Fibroblast of gingiva (primary cell): ENCODE results near the gene SIRT1.
A peak's percentile ranks its signal among the peaks of the same experiment; 100 is the strongest.
"Not testable (repeated sequence)": the region's sequence is repeated elsewhere in the genome, so short reads cannot be mapped to it uniquely, and the experiment has no call there.

Experiments used
- DNase-seq: peaks from one replicate; pipeline ENCODE4 v3.0.0-alpha.2; 2011; ENCODE audit warnings: low read depth

The SIRT1 gene

DNA sequence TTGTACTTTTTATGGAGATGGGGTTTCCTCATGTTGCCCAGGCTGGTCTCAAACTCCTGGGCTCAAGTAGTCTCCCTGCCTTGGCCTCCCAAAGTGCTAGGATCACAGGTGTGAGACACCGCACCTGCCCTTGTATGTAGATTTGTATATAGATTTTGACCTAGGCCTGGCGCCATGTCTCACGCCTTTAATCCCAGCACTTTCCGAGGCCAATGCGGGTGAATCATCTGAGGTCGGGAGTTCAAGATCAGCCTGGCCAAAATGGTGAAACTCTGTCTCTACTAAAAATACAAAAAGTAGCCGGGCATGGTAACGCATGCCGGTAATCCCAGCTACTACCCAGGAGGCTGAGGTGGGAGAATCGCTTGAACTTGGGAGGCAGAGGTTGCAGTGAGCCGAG lies 7.0 kb upstream of the SIRT1 start:
- DNase-seq: not testable (repeated sequence)

DNA sequence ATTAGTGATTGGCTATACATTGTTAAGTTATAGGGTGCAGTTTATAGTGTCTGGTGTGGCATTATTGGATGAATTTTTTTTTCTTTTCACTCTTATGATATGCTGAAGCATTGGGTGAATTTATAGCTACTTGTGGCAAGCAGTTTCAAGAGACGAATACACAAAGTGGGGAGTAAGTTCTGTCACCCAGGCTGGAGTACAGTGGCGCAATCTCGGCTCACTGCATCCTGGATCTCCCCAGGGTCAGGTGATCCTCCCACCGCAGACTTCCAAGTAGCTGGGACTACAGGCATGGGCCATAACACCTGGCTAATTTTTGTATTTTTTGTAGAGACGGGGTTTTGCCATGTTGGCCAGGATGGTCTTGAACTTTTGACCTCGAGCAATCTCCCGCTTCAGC lies 6.3 kb upstream of the SIRT1 start:
- no peak for DNase-seq

DNA sequence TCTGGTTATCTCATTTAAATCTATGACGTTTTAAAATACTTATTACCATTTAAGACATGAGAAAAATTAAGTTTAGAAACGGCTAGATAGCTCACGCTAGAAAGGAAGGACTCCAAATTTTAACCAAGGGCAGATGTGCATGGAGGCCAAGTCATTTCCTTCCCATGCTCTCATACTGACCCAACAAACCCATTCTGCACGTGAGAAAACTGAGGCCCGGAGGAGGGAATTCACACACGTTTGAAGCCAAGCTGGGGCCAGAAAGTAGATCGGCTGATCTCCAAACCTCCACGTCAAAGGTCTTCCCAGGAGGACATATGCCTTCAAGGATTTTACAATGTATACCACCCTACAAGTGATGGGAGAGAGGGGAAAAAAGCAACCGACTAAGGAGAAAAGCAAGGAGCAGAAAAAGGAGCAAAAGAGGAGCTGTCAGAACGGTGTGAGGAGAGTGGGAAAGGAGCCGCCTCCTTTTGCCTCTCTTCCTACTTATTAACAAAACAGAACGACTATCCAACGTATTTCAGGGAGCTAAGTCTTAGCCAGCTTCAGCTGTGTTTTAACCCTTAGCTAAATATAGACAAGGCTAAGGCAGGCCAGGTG lies 645 bp upstream of the SIRT1 start:
- DNase-seq: peak; percentile 3

DNA sequence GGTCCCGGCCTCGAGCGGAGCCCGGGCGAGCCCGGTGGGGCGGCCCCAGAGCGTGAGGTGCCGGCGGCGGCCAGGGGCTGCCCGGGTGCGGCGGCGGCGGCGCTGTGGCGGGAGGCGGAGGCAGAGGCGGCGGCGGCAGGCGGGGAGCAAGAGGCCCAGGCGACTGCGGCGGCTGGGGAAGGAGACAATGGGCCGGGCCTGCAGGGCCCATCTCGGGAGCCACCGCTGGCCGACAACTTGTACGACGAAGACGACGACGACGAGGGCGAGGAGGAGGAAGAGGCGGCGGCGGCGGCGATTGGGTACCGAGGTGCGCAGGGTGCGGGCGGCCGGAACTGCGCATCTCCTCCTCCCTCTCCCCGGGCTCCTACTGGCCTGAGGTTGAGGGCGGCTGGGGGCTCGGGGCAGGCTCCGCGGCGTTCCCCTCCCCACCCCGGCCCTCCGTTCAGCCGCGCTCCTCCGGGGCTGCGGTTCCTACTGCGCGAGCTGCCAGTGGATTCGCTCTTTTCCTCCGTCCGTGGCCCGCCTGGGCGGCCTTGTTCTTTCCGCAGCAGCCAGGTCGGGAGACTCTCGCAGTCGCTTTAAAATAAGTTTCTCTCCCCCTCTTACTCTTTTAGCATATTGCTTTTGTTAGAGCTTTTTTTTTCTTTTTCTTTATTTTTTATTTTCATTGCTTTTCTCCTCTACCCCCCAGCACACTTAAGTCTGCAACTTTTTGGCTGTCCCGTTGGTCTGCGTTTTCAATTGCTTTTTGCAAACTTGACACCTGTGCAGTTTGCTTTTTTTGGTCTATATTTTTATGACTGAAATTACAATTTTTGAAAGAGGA lies 600 bp downstream of the SIRT1 start:
- DNase-seq: peak; percentile 85

DNA sequence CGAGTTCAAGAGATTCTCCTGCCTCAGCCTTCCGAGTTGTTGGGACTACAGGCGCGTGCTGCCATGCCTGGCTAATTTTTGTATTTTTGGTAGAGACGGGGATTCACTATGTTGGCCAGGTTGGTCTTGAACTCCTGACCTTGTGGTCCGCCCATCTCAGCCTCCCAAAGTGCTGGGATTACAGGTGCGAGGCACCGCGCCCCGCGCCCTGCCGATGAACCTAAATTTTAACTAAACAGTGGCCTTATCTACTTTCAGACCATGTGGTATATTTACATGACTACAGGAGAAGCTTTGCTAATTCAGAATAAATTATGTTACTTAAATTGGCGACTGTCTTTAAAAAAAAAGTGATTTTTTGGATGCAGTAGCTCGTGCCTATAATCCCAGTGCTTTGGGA lies 9.2 kb downstream of the SIRT1 start:
- DNase-seq: no peak

DNA sequence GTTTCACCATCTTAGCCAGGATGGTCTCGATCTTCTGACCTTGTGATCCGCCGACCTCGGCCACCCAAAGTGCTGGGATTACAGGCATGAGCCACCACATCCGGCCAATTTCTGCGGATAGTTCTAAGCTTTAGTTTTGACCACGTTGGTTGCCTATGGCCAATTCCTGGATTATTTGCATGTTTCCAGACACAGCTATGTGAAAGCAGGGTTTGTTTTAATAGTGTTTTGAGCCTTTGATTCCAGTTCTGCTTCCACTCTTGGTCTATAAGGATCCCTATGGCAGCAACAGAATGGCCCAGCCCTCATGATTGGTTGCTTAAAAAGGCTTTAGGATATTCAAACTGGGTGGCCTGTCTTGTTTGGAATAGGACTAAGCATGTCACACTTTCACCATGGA lies 19.1 kb downstream of the SIRT1 start:
- no peak for DNase-seq

DNA sequence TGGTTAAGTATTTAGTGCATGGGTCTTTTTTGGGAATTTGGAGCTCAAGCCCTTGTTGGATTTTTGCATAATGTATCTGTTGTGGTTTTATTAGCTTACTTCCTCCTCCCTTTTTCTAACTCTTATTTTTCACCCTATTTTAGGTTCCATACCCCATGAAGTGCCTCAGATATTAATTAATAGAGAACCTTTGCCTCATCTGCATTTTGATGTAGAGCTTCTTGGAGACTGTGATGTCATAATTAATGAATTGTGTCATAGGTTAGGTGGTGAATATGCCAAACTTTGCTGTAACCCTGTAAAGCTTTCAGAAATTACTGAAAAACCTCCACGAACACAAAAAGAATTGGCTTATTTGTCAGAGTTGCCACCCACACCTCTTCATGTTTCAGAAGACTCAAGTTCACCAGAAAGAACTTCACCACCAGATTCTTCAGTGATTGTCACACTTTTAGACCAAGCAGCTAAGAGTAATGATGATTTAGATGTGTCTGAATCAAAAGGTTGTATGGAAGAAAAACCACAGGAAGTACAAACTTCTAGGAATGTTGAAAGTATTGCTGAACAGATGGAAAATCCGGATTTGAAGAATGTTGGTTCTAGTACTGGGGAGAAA lies 28.0 kb downstream of the SIRT1 start:
- DNase-seq: no peak

DNA sequence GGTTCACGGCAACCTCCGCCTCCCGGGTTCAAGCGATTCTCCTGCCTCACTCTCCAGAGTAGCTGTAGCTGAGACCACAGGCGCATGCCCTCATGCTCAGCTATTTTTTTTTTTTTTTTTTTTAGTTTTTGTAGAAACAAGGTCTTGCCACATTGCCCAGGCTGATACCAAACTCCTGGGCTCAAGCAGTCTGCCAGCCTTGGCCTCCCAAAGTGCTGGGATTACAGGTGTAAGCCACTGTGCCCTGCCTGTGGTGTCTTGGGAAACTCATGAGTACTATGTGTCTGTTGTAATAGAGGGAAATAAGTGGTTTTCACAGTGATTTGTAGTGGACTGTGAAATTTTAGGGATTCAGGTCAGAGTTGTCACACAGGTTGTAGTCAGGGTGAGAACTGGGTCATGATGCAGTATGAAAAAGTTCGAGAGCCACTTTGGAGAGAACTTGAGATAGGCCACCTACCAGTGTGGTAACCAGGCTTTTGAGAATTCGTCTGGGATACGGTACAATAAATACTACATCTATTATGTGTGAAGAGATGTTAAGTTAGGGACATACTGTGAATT lies 30.4 kb downstream of the SIRT1 start:
- DNase-seq: no peak

DNA sequence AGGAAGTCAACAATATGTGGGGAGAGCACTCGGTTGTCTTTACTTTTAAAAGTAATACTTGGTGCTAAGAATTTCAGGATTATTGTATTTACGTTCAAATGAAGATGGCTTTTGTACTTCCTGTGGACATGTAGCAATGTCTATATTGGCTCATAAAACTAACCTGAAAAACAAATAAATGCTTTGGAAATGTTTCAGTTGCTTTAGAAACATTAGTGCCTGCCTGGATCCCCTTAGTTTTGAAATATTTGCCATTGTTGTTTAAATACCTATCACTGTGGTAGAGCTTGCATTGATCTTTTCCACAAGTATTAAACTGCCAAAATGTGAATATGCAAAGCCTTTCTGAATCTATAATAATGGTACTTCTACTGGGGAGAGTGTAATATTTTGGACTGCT lies 32.7 kb downstream of the SIRT1 start:
- no peak for DNase-seq

DNA sequence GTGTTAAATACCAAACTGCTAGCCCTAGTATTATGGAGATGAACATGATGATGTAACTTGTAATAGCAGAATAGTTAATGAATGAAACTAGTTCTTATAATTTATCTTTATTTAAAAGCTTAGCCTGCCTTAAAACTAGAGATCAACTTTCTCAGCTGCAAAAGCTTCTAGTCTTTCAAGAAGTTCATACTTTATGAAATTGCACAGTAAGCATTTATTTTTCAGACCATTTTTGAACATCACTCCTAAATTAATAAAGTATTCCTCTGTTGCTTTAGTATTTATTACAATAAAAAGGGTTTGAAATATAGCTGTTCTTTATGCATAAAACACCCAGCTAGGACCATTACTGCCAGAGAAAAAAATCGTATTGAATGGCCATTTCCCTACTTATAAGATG lies 33.2 kb downstream of the SIRT1 start:
- DNase-seq: no peak

DNA sequence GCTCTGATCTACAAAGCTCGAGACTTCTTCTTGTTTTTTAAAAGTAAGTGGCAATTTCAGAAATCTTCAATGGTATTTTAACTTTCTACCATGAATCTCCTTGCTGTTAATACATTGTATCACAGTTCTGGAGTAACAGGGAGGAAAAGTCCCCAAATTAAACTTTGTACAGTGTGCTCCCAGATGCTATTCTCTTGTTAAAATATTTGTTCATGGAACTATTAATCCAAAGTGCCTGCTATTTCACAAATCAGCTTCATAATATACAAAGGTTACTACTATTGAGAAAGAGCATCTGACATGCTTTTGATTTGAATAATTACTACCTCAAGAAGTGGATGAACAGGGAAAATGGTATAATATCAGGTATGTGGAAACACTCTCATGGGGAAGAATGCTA lies 36.6 kb downstream of the SIRT1 start:
- no peak for DNase-seq

DNA sequence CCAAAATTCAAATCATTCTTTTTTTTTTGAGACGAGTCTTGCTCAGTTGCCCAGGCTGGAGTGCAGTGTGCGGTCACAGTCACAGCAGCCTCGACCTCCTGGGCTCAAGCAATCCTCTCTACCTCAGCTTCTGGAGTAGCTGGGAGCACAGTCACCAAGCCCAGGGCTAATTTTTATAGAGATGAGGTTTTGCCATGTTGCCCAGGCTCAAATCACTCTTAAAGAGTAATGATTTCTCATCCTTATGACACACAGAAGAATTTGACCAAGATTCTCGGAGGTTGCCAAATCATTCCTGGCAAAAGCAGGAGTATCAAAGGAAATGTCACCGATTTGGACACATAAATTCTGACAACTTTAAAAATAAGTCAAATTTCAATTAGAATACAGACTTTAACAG lies 39.1 kb downstream of the SIRT1 start:
- peak; percentile 57 for DNase-seq

DNA sequence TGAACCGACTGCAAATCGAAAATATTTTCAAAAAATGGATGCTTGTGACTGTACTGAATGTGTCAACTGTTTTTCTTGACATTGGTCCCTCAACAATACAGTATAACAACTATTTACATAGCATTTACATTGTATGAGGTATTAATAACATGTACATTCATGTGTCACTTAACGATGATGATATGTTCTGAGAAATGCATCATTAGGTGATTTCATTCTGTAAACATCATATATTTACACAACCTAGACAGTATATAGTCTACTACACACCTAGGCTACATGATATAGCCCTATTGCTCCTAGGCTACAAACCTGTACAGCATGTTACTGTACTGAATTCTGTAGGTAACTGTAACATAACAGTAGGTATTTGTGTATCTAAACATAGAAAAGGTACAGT lies 39.7 kb downstream of the SIRT1 start:
- no peak for DNase-seq

DNA sequence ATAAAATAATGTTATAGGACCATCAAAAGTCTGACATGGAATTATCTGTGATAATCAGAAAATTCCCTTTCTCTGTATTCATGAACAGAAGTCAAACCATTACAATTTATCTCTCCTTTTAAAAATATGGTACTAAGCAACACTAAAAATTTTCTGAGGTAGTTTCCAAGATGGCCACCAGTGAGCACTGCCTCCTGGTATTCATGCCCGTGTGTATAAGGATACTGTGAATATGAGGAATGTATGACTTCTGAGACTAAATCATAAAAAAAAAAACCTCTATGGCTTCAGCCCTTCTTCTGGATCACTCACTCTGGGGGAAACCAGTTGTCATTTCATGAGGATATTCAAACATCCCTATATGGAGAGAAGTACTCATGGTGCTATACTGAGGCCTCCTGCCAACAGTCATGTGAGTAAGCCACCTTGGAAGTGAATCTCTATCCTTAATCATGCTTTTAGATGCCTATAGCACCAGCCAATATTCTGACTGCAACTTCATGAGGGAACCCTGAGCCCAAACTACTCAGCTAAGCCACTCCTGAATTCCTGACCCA lies 41.1 kb downstream of the SIRT1 start:
- DNase-seq: peak; percentile 10

DNA sequence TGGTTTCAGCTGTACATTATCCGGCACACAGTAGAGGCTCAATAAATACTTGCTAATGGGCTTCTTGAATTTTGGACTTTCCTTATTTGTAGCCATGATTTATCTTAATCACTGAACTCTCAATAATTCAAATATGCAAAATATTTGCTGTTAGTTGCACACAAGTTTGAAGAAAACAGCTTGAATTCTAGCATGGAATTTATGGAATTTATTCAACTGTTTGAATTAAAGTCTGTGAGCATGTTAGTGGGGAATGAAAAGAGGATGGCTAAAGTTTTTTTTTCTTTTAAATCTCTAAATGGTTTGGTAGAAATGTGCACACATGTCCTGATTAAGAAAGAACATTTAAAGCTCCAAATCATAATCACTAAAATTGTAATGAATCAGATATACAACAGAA lies 42.5 kb downstream of the SIRT1 start:
- DNase-seq: no peak

DNA sequence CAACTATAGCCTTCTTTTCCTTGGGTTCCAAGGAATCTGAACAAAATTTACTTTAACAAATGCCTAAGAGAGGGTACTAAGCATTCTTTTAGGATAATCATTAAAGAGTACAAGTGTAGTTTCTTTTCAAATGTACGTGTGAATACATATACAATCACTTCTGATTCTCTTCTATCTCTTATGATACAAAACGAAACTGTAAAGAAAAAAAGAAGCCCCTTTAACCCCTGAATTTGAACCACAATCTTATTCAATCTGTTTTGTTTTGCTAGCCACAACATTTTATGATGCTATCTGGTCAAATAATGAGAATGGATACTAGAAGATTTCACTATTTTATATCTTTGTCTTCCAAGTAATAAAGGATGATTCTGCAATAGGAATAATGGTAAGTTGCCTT lies 48.7 kb downstream of the SIRT1 start:
- DNase-seq: no peak

DNA sequence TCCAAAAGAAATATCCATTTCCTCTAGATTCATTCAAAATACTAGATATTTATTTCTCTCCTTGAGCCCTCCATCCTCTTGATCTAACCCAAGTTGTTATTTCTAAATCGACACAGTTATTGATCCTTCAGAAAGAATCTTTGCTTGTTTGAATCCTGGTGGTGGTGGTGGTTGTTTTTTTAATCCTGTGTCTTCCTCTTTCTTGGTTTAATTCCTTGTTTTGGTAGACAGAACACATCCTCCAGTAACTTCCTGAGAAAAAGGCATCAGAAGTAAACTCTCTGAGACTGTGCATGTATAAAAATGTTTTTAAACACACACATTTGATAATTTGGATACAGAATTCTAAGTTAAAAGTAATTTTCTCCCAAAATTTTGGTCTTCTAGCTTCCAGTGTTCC lies 49.9 kb downstream of the SIRT1 start:
- DNase-seq: no peak

DNA sequence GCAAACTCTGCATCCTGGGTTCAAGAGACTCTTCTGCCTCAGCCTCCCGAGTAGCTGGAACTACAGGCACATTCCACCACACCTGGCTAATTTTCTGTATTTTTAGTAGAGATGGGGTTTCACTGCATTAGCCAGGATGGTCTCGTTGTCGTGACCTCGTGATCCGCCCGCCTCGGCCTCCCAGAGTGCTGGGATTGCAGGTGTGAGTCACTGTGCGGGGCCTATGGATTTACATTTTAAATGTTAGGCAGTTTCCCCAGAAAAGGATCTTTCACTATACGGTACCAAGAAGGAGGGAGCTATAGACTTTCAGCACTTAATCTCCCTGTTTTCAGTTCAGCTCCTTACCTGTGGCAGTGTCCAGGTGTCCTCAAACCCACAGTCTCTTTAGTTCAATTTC lies 50.8 kb downstream of the SIRT1 start:
- DNase-seq: no peak

DNA sequence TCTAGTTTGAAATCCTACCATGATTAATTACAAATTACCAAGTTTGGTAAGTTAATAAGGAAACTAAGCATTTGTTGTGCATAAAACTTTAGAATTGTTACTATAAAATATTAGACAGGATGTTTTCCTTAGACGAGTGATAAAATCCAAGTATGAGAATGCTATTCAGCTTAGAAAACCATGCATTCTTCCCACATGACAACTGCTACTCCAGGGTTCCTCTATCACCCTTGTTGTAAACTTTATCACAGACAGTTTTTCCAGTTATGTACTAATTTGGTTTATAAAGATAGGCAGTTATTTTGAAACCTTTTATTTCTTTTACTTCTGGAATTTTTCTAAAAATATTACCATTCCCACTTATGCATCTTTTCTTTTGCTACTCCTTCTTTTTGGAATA lies 52.0 kb downstream of the SIRT1 start:
- DNase-seq: no peak

DNA sequence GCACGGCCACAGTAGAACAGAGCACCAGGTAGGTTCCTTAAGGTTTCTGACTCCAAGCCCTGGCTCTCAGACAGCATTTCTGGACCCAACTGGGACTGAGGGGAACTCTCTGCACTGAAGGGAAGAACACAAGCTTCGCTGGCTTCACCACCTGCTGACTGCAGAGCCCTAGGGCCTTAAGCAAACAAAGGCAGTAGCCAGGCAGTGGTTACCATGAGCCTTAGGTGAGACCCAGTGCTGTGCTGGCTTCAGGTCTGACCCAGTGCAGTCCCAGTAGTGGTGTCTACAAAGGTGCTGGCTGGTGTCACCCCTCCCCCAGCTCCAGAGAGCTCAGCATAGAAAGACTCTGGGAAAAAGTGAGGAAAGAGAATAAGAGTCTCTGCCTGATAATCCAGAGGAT lies 59.5 kb downstream of the SIRT1 start:
- no peak for DNase-seq

DNA sequence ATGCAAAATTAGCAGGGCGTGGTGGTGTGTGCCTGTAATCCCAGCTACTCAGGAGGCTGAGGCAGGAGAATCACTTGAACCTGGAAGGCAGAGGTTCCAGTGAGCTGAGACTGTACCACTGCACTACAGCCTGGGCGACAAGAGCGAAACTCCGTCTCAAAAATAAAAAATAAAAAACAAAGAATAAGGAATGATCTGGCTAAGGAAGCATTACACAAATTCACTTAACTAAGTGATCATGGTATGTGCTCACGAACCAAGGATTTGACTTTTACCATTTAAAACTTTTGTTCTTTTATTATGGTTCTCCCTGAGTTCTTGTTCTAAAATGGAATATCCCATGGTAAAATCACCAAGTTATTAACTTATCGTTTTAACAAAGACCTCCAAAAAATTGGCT lies 71.2 kb downstream of the SIRT1 start:
- DNase-seq: no peak

DNA sequence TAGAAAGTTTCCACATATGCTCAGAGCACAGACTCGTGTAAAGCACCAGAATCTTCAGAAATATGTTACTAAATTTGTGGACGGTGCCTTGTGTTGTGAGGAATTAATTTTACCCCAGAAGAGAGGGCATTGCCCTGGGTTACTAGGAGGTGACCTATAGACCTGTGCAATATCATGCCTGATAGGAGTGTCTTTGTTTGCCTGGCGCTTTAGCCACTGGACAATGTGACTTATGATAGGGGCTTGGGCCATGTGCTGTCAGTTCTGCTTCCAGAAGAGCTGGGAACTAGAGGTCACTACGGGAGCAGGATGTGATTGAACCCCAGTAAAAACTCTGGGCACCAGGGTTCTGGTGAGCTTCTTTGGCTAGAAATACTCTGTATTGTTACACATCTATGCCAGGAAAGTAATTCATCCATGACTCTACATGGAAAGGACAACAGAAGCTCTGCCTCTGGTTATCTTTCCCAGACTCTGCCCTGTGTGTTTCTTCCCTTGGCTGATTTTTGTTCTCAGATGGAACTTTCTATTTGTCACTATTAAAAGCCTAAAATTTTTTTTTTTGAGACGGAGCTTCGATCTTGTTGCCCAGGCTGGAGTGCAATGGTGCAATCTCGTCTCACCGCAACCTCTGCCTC lies 75.5 kb downstream of the SIRT1 start:
- DNase-seq: no peak
